Skeletal muscle tissue (tissue), 4 donors: ENCODE data around the gene MAGEA2. TPM values are rescaled to one million over a fixed set of nuclear protein-coding genes. Genes with fewer than 3 reads are reported as not detected.
"Not testable (repeated sequence)": the region's sequence is repeated elsewhere in the genome, so short reads cannot be mapped to it uniquely, and the experiment has no call there.

Source experiments
- H3K27ac ChIP-seq: one replicate; pipeline ENCODE4 v1.7.0; 2013; ENCODE audit warnings: mild to moderate bottlenecking, low read depth, low read length, inconsistent platforms
- H3K27me3 ChIP-seq, 3 donors: one replicate each; pipeline ENCODE4 v1.7.0; 2013; ENCODE audit warnings: low read length in 3 of 3; ENCODE audit not compliant: control insufficient read depth in 3 of 3, insufficient read depth in 3 of 3
- H3K36me3 ChIP-seq, 3 donors: one replicate each; pipeline ENCODE4 v1.7.0; 2013; ENCODE audit warnings: low read length in 3 of 3; ENCODE audit not compliant: control insufficient read depth in 3 of 3, insufficient read depth in 3 of 3
- H3K4me1 ChIP-seq, 3 donors: one replicate each; pipeline ENCODE4 v1.7.0; 2013; ENCODE audit warnings: low read length in 3 of 3, mild to moderate bottlenecking in 3 of 3; ENCODE audit not compliant: control insufficient read depth in 3 of 3, insufficient read depth in 3 of 3
- H3K4me3 ChIP-seq, 3 donors: one replicate each; pipeline ENCODE4 v1.7.0; 2013; ENCODE audit warnings: low read length in 3 of 3
- H3K9ac ChIP-seq, 3 donors: one replicate each; pipeline ENCODE4 v1.7.0; 2013; ENCODE audit warnings: low read length in 3 of 3, mild to moderate bottlenecking in 3 of 3, moderate library complexity in 2 of 3, low read depth in 1 of 3
- H3K9me3 ChIP-seq, 3 donors: one replicate each; pipeline ENCODE4 v1.7.0; 2013; ENCODE audit warnings: low read length in 3 of 3; ENCODE audit not compliant: control insufficient read depth in 3 of 3
- total RNA-seq: library from RNA; depleted of rRNA; stranded (reverse); fragments of >200 nt; gene quantifications from one replicate; pipeline ENCODE4 v1.2.3, GENCODE V29; 2014
- donor health status: Osteomylitis.

Gene MAGEA2, protein sequence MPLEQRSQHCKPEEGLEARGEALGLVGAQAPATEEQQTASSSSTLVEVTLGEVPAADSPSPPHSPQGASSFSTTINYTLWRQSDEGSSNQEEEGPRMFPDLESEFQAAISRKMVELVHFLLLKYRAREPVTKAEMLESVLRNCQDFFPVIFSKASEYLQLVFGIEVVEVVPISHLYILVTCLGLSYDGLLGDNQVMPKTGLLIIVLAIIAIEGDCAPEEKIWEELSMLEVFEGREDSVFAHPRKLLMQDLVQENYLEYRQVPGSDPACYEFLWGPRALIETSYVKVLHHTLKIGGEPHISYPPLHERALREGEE
- not detected for total RNA-seq

DNA sequence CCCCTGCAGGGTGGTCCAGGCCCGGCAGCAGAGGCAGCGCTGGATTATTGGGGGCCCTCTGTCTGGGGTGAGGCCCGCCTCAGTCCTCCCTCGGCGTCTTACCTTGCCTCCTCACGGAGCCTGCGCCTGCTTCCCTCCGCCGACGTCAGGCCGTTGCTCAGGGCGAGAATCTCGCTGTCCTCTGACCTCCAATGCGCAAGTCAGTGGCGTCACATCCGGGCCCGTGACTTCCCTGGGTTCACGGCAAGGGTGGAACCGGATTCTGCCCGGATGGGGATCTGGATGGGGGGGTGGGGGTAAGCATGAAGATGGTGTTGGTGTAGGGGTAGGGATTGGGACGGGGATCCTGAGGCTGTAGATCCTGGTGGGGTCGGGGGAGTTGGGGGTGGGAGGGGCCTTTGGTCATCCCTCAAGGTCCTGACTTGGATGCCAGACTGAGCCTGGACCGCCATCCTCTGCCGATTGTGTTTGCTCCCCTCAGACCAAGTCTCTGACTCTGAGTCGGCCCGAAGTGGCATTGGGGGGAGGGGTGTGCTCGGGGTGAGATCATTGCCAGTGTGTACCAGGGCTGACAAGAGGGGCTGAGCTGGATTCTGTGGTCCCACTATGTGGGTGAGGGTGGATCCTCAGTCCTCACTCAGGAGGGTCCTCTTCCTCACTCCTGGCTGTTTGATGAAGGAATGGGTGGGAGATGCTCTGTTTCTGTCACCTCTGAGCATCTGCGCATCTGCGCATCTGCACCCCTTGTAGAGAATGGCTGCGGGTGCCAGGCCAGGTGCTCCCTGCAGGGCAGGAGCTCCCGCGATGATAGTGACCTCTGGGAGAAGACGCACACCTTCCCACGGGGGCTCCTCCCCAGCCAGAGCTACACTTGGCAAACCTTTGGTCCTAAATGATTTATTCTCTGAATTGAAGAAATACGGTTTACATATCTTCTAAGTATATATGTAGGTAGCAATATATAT lies at the start of gene MAGEA2:
TSS of gene MAGEA2 (minus strand) at position 157 of the 965 bp plus-strand sequence. CDS start 2,479 bp downstream, outside the sequence.
- H3K9ac ChIP-seq, H3K4me1 ChIP-seq, H3K36me3 ChIP-seq, H3K9me3 ChIP-seq, H3K27me3 ChIP-seq, H3K27ac ChIP-seq, H3K4me3 ChIP-seq: not testable (repeated sequence)

DNA sequence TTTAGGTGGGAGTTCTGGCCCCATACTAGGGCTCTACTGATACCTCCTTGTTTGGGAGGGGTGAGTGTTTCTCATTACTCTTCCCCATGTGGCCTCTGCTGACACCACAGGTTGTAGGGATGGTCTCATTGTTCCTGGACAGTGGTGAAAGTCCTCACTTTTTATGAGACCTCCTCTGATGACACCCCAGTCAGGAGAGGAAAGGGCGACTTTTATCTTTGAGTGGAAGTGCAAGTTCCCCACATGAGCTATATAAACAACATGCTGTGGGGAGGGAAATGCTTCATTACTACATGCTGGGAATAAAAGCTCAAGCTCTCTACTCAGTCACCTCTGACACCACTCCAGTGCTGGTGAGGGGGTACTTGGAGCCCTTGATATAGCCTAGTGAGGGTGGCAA lies 45.3 kb upstream of the MAGEA2 start:
- Histone ChIP-seq H3K36me3 (no peaks in the 10 kb centered on the region), H3K4me3 (no peak overlapping the region)

DNA sequence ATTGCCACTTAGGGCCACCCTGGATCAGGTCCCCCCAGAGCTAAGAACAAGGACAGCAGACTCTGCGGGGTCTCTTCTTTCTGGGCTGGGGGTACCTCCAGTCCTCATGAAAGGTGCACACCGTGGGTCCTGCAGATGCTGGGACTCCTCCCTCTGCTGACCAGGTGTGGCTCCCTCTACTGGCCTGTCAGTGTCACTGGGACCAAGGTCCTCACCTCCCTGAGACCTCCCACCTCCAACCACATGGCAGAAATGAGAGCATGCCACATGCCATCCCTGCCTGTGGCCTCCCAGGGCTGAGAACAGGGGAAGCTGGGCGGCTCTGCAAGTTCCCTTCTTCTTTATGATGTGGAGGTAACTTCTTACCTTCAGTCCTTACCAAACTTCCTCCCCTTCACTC lies 33.4 kb upstream of the MAGEA2 start:
- not testable (repeated sequence) for H3K4me3 ChIP-seq, H3K9me3 ChIP-seq, H3K27me3 ChIP-seq, H3K36me3 ChIP-seq, H3K9ac ChIP-seq, H3K27ac ChIP-seq, H3K4me1 ChIP-seq

More for the DNA sequence above, 45.3 kb upstream of the MAGEA2 start:
- Histone ChIP-seq H3K27me3 (no peaks in the 10 kb centered on the region), H3K27ac (no peak overlapping the region), H3K4me1 (no peaks in the 10 kb centered on the region), H3K9ac (no peak overlapping the region), H3K9me3 (no peaks in the 10 kb centered on the region)

DNA sequence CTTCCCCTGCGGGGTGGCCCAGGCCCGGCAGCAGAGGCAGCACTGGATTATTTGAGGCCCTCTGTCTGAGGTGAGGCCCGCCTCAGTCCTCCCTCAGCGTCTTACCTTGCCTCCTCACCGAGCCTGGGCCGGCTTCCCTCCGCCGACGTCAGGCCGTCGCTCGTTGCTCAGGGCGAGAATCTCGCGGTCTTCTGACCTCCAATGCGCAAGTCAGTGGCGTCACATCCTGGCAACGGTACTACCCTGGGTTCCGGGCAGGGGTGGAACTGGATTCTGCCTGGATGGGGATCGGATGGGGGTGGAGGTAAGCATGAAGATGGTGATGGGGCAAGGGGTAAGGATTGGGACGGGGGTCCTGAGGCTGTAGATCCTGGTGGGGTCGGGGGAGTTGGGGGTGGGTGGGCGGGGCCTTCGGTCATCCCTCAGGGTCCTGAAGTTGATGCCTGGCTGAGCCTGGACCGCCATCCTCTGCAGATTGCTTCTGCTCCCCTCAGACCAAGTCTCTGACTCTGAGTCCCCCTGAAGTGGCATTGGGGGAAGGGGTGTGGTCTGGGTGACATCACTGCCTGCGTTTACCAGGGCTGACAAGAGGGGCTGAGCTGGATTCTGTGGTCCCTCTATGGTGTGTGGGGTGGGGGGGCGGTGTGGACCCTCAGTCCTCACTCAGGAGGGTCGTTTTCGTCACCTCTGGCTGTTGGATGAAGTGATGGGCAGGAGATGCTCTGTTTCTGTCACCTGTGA lies 16.1 kb upstream of the MAGEA2 start, which contains the start of gene MAGEA6:
TSS of gene MAGEA6 (minus strand) at position 141 of the 741 bp plus-strand sequence. CDS start 2,039 bp downstream, outside the sequence.
- H3K4me3 ChIP-seq, H3K9ac ChIP-seq, H3K4me1 ChIP-seq, H3K27me3 ChIP-seq, H3K9me3 ChIP-seq, H3K36me3 ChIP-seq, H3K27ac ChIP-seq: not testable (repeated sequence)

DNA sequence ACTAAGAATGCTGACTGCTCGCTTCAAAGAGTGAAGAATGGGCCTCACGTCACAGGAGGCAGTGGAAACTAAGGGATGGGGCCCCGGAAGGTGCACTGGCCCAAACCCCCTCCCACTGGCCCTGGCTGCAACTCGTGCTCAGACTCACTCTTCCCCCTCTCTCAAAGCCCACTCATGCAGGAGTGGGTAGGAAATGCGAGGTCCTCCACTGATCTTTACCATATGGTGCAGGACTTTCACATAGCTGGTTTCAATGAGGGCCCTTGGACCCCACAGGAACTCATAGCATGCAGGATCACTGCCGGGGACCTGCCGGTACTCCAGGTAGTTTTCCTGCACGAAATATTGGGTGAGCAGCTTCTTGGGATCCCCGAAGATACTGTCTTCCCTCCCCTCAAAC lies 12.9 kb upstream of the MAGEA2 start:
- not testable (repeated sequence) for H3K9ac ChIP-seq, H3K4me3 ChIP-seq, H3K9me3 ChIP-seq, H3K4me1 ChIP-seq, H3K36me3 ChIP-seq, H3K27ac ChIP-seq, H3K27me3 ChIP-seq

DNA sequence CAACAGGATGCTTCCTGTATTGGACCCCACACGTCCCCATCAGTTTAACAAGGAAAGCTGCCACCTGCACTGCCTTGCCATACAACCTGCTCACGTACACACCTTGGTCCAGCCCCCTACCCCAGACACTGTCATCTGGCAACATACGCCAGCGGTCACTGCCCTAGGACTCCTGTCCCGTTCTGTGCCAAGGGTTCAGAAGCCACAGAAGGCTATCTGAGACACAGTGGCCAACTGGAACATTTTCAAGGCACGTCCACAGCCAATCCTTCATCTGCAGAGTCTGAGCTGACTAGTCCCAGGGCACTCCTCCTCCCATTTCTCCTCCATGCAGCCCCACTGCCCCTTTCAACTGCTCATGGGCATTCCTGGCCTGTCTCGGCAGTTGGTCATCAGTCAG lies 7.9 kb upstream of the MAGEA2 start:
- H3K9ac ChIP-seq, H3K9me3 ChIP-seq, H3K27ac ChIP-seq, H3K4me1 ChIP-seq, H3K36me3 ChIP-seq, H3K27me3 ChIP-seq, H3K4me3 ChIP-seq: not testable (repeated sequence)

DNA sequence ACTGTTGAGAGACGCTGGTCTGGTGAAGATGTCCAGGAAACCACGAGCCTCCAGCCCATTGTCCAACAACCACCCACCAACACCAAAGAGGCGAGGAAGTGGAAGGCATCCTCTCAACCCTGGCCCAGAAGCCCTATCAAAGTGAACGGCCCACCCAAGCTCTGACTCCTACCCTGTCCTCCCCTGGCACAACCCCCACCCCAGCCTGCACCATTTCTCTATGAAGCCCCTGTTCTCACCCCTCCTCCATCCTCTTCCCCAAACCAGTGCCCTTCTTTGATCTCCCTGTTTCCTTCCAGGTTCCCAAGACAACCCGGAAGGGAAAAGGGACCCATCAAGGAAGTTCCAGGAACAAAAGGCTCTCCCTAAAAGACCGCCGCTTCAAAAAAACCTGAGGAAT lies 5.9 kb upstream of the MAGEA2 start:
- not testable (repeated sequence) for H3K36me3 ChIP-seq, H3K27me3 ChIP-seq, H3K4me1 ChIP-seq, H3K9ac ChIP-seq, H3K4me3 ChIP-seq, H3K9me3 ChIP-seq, H3K27ac ChIP-seq

DNA sequence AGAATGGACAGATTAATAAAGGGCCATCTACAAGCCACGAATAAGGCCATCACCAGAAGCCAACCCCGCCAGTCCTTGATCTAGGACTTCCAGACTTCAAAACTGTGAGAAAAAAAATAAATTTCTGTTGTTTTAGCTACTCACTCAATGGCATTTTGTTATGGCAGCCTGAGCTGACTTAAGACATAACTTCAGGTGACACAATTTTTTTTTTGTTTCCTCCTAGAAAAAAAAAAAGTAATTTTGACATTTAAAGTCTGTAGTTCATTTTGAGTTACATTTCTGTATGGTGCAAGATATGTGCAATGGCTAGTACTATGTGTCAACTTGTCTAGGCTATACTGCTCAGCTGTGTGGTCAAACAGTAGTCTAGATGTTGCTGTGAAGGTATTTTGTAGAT lies 5.3 kb upstream of the MAGEA2 start, which contains the start of gene CSAG3:
TSS of gene CSAG3 (plus strand) at position 301 of the 400 bp plus-strand sequence.
- H3K36me3 ChIP-seq, H3K27me3 ChIP-seq, H3K9me3 ChIP-seq, H3K4me1 ChIP-seq, H3K4me3 ChIP-seq, H3K9ac ChIP-seq, H3K27ac ChIP-seq: not testable (repeated sequence)

DNA sequence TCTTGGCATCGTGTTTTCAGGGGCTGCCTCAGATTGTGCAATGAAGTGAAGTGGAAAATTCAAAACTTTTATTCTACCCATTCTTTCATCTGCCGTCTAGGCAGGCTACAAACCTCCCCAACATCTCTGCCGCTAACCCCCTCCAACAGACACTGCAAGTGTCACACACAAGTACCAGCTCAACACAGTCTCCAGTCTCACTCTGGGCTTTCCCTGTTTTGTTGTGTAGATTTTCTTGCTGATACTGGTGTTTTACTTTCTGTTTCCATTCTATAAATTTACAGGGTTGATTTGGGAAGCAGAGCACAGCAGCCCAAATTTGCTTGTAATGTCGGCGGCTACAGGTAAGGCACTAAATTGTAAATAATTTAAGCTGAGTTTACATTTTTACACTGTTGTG lies 1.2 kb upstream of the MAGEA2 start:
- not testable (repeated sequence) for H3K27me3 ChIP-seq, H3K9me3 ChIP-seq, H3K9ac ChIP-seq, H3K4me3 ChIP-seq, H3K4me1 ChIP-seq, H3K36me3 ChIP-seq, H3K27ac ChIP-seq
